Lower leg skin (tissue), 3 donors: ENCODE data around the gene ARHGAP8.

ENCODE experiments used
- CTCF ChIP-seq, 3 donors: fragments of 450-650 bp; IDR thresholded peaks; one replicate each; pipeline ENCODE4 v1.5.1; 2016; ENCODE audit warnings: antibody characterized with exemption in 3 of 3, mild to moderate bottlenecking in 3 of 3, moderate library complexity in 2 of 3
- POLR2A ChIP-seq, 2 donors: fragments of 450-650 bp; IDR thresholded peaks; one replicate each; pipeline ENCODE4 v1.6.1; 2016 to 2017; ENCODE audit warnings: antibody characterized with exemption in 2 of 2, mild to moderate bottlenecking in 1 of 2, moderate library complexity in 1 of 2

GRCh38 chr22:44892803-44893730, 140.7 kb downstream of the ARHGAP8 start:
- TF ChIP-seq CTCF (IDR thresholded peaks at IDR 0.05) (no peak), POLR2A (IDR thresholded peaks at IDR 0.05) (no peak)
